HG03064 (cell line): ENCODE measurements around the gene MYL3.

Experiments used
- ATAC-seq: cut with Tn5 transposase; IDR thresholded peaks from one replicate; pipeline ENCODE4 v1.9.1; 2021; ENCODE audit warnings: low read depth; ENCODE audit not compliant: unreplicated experiment

The MYL3 gene

DNA sequence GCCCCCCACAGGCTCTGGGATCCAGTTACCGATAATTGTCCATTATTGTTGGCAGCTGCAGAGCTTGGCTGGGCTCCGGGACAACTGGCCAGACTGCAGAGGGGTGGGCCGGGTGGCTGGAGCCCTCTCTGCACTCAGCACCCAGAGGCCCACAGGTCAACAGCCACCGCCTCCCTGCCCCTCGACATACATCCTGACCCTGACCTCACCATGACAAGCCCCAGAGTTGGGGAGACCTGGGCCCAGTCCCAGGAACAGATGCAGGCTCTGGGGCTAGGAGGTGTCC is 36.7 kb upstream of the MYL3 start:
- no peak for ATAC-seq

DNA sequence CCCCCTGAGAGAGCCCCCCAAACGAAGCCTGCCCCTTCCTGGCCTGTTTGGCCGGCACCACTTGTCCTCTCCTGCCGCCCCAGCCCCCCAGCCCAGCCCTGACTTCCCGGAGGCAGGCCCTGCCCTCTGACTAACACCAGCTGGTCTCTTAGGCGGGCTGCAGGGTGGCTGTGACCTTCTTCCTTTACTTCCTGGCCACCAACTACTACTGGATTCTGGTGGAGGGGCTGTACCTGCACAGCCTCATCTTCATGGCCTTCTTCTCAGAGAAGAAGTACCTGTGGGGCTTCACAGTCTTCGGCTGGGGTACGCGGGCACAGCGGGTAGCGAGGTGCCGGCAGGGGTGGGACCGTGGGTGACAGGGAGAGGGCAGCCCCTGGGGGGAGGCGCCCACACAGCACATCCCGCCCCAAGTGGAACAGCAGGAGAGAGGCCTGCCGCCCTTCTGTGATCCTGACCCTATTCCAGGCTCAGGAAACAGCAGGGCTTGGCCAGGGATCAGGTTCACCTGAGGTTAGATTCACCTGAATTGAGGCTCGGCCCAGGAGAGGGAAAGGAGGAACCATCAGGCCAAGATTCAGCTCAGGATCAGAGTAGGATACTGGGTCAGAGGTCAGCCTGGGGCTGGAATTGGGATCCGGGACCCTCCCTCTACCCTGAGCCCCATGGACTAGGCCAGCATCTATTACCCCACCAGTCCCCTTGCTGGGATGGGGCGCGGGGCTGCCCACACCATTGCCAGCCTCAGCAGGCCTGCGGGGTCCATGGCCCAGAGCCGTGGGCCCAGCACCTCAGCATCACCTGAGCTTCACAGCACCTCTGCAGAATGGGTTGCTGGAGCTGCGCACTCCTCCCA is 36.1 kb upstream of the MYL3 start:
- ATAC-seq, result no peak

DNA sequence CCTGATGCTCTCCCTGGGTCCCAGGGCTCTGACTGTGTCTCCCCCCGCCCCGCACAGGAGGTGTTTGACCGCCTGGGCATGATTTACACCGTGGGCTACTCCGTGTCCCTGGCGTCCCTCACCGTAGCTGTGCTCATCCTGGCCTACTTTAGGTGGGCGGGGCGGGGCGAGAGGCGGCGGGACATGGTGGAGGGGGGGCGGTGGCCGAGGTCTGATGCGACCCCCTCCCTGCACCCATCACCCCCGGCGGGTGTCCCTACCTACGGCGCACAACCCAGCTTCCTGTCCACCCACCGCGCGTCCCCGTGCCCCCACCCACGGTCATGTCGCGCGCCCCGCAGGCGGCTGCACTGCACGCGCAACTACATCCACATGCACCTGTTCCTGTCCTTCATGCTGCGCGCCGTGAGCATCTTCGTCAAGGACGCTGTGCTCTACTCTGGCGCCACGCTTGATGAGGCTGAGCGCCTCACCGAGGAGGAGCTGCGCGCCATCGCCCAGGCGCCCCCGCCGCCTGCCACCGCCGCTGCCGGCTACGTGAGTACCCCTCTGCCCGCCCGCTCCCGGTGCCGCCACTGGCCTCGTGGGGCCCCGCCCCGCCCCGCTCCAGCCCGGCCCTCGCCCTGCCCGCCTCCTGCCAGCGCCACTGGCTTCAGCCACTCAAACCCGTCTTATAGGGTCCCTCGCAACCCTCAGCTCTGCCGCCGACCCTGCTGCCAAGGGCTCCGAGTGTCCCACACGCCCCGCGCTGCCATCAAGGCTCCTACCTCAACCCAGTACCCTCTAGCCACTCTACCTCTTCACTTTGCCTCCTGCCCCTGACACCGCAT is 35.3 kb upstream of the MYL3 start:
- ATAC-seq, result no peak

DNA sequence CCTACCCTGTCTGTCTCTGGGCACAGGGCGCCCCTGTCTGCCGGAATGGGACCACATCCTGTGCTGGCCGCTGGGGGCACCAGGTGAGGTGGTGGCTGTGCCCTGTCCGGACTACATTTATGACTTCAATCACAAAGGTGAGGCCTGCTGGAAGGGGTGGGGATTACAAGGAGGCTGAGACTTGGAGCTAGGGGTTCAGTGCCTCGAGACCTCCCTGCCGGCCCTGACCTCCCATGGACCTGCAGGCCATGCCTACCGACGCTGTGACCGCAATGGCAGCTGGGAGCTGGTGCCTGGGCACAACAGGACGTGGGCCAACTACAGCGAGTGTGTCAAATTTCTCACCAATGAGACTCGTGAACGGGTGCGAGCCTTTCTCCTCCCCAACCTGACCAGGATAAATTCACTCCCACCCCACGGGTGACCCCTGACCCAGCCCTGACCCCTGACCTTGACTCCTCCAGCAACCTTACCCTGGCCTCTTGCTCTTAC is 34.6 kb upstream of the MYL3 start:
- no peak for ATAC-seq

DNA sequence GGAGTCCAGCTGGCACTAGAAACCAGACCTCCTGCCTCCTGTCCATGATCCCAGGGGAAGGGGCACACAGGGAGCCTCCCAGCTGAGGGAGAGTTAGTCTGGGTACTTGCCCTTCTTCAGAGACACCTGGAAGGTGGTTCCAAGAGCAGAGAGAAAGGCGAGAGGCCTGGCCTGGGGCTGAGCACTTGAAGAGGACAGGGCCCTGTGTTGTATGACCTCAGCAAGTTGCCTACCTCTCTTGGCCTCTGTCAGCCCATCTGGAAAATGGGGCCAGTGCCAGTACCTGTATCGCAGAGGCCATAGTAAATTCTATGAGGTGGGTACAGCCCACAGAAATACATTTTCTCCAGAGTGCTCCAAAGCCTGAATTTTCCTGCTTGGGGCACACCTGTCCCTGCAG is 33.8 kb upstream of the MYL3 start:
- ATAC-seq, result no peak

DNA sequence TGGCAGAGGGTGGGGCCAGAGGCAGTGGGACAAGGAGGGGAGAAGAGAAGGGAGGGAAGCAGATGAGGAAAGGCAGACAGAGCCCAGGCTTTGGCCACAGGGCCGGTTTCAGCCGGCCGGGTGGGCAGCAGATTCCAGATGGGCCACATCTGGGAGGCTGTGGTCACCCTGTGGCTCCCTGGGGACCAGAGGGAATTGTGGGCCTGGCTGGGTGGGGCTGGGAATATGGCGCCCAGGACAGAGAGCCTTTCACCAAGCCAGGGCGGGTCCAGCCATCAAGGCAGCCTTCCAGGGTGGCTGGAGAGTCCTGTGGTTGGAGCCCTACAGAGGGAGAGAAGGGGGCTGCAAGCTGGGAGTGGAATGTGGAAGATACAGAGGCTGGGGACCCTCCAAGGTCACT is 33.1 kb upstream of the MYL3 start:
- ATAC-seq, result no peak

DNA sequence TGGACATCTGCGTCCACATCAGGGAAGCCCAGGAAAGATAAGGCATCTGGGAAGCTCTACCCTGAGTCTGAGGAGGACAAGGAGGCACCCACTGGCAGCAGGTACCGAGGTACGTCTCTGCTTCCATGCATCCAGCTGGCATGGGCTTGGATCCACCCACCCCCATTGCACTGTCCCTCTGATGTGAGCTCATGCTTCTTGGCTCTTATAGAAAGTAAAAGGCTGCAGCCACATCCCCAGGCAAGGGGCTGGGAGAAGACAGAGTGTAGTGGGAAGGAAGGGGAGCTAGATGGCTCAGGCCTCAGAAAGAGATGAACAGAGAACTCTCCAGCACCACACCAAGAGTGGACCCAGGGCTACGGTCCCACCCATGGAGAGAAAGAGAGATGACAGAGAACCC is 32.5 kb upstream of the MYL3 start:
- no peak for ATAC-seq

DNA sequence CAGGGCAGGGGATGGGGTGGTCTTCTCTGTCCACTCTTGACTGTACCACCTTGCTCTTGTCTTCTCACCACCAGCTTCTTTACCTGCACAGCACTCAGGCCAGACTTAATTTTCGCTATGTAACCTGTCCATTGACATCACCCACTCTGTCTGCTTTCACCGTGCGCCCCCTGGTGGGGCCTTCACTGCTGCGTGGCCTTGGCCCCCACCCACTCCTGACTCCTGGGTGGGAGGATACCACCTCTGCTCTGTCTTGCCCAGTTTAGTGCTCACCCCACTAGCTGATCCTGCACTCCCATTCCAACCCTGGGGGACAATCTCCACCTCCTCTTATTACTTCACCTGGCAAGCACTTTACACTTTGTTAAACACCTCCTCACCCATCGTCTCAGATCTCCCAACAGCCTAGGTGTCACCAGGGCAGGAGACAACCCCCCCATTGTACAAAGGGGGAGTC is 32.0 kb upstream of the MYL3 start:
- ATAC-seq, result no peak

DNA sequence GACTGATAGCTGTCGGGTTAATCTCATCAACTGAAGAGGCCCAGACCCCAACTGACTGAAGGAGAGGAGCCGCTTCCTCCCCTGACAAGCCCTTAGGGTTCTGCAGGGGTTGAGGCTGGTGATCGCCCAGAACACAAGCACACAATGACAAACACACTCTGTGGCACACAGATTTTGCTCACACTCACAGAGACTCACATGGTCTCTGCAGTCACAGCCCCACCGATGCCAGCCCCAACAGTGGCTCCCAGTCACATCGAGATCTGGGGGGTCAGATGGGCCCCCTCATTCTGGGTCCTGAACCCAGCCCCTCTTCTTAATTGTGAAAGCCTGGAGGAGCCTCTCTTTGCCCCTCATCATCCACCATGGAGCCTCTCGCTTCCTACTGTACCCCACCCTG is 31.0 kb upstream of the MYL3 start:
- no peak for ATAC-seq

DNA sequence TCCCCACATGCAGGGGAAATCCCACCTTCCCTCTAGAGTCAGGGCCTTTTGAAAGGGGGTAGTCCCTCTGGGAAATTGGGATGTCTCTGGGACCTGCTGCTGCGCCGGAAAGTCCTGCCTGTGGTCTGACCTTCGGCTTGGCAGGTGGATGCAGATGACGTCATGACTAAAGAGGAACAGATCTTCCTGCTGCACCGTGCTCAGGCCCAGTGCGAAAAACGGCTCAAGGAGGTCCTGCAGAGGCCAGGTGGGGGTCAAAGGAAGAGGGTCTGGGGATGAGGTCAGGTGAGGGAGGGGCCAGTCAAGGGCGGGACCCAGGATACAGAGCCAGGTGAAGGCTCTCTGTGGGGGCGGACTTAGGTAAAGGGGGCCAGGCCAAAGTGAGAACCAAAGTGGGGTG is 30.5 kb upstream of the MYL3 start:
- ATAC-seq, result no peak

DNA sequence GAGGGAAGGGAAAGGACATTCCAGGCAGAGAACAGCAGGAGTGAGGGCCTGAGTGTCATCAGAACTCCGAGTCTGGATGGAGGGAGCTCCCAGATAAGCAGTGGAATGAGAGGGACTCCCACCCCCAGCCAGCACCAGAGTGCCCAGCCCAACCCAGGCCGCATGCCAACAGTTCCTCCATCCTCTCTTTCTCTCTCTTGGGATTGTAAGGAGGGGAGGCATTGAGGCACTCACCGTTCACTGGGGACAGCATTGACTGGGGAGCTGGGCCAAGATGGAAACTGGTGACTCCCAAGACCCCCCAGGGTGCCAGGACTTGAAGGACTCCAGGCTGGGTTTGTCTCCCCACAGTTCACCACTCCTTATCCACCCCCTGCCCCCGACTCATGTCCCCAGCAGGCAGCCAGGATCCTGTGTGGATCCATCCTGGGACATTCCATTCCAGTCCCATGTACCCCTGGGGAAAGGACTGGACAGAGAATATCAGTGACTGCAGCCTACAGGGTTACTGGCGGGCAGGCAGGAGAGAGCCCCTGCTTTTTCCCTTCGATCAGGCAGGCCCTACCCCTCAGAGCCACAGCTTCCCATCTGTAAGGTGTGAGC is 30.0 kb upstream of the MYL3 start:
- no peak for ATAC-seq

DNA sequence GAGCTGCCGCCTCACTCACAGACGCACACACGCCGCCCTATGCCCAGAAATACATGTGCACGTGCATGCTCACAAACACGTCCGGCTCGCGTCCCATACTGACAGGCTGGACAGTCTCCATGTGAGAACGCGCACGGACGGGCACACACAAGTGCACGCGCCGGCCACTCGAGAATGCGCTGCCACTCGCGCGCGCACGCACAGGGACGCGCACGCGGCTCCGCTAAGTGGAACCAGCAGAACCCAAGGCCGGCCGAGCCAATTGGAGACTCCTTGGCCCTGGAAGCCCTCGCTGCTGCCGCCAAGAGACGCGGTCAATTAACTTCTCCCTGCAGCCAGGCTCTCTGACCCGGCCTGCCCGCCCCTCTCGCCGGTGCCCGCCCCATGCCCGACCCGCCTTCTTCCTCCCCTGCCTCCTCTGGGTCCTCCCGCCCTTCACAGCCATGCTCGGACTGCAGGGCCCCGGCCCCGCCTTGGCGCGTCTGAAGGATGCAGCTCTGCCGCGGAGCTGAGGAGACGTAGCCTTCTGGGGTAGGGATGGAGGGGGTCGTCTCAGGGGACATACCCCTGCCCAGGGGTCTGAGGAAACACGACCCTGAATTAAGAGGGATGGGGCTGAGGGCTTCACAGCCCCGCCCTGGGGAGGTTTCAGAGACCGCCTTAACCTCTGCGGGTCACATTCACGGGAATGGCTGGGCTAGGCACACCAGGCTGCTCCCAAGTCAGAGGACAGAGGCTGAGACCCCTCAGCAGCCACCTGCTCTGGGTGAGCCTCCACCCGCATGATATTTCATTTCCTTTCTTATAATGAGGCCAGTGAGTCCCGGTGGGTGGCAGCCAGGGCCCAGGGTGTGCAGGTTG is 29.3 kb upstream of the MYL3 start:
- ATAC-seq, result no peak

DNA sequence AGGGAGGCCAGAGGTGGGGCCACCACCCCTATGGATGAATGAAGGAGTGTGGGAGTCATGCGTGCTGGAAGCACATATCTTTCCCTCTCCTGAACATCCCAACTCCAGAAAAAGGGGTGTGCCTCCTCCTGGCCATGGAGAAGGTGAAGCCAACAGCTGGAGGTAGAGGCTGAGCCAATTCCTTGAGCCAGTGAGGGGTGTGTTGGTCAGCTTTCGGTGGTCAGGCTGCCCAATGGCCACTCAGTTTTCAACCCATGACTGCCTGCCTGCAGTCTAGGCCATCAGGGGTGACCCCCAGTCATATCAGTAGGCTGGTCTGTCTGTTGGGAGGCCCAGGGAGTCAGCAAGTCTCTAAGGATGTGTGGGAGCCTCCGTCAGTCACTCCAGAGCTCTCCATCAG is 27.9 kb upstream of the MYL3 start:
- no peak for ATAC-seq

DNA sequence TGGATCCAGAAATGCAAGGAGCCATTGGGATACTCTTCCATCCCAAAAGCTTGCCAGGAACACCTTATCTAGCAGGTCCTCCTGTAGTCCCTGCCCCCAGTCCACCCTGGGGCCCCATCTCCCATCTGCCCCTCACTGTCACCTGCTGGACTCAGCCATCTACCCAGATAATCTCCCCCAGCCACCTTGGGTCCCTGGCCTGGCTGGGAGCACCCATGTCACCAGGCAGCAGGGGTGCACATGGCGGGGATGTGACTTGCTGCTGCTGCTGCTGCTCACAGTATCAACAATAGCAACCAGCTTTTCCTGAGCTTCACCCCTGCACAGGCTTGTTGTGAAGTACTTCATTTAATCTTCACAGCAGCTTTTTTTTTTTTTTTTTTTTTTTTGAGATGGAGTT is 26.9 kb upstream of the MYL3 start:
- ATAC-seq, result no peak

DNA sequence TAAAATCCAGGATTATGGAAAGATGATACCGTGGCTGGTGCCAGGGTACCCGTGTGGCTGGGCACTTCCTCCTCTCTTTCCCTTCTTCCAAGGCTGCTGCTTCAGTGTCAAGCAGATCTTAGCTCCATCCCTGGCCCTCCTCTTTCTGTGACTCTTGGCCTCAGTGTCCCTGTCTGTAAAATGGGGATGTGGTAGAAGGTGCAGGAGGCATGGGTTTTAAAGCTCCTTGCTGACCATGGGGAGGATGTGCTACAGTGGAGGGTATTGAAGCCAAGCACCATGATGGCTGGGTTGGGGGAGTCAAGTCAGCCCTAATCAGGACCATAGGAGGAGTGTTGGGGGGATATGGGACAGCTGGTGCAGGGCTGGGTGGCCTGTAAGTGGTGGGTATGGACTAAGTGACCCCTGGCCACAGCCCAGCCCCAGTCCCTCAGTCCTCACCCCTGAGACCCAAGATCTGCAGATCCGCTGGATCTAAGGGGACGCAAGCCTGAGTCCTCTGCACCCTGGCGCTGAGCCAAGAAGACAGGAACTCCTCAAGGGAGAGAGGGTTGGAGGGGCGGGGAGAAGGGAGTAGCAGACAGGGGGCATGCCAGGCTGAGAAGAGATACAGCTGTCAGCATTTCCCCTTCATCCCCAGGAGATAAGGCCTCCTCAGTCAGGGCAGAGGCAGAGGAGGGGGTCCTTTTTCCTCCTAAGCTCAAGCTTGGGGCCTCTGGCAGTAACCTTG is 26.3 kb upstream of the MYL3 start:
- ATAC-seq, result no peak

DNA sequence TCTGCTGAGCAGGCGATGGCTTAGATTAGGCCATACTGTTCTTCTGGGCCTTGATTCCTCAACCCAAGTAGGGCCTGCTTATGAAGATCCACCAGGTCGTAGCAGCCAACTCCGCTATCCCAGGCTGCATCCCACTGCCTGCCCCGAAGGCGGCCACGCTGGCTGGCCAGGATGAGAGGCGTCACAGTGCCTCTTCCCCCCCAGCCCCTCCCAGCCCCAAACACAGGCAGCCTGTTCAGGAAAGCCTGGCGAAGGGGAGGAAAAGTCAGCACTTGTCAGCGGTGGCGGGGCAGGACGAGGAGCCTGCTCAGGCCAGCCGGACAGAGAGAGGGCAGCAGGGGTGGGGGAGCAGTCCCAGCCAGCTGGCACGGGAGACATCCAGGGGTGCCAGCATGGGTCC is 25.5 kb upstream of the MYL3 start:
- ATAC-seq, result no peak

DNA sequence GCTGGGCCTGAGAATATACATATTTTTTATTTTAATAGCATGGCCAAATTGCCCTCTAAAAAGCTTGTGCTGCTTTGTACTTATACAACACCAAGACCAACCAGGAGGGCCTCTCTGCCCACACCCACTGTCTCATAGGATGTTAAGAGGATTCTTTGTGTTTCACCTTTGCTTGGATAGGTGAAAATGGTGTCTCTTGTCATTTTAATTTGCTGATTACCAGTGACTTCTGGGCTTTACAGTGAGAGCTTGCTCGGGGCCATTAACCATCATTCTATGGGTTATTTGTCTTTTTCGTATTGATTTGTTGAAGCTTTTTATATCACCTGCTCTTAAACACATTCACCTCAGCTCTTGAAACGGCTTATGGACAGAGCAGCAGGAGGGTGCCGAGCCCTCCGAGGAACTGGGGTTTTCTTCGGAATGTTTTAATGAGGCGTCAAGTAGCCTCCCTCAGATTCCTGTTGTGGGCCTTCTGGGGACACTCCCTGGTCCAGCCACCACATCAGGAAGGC is 24.8 kb upstream of the MYL3 start:
- ATAC-seq, result no peak

DNA sequence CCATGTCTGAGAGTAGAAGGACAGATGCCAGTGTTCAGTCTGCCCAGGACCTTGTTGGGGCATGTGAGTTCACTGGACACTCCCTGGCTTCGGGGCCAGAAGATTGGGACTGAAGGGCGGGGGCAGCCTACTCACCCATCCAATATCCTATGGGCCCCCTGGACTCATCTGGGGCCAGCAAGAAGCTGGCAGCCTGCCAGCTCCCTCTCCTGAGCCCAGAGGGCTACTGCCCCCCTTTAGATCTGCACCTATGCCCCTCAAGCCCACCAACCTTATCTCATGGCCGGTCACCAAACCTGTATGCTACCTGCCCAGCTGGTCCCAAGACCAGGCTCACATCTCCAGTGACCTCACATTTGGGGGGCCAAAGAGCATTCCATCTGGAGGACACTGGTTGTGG is 22.4 kb upstream of the MYL3 start:
- no peak for ATAC-seq

DNA sequence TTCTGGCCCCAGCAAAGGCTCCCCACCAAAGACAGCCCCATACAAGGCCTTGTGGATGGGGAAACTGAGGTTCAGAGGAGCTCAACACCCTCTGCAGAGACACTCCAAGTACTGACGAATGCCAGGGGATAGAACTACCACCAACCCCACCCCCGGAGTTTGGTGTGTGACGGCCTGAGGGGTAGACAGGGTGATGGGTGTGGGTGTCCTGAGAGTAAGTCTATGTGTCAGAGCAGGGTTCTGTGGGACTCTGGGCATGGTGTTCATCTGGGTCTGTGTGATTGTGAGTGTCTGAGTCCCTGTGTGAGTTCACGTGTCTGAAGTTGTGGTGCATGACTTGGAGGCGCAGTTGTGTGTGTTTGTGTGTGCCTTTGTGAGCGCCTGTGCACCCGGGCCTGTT is 21.7 kb upstream of the MYL3 start:
- ATAC-seq, result no peak

DNA sequence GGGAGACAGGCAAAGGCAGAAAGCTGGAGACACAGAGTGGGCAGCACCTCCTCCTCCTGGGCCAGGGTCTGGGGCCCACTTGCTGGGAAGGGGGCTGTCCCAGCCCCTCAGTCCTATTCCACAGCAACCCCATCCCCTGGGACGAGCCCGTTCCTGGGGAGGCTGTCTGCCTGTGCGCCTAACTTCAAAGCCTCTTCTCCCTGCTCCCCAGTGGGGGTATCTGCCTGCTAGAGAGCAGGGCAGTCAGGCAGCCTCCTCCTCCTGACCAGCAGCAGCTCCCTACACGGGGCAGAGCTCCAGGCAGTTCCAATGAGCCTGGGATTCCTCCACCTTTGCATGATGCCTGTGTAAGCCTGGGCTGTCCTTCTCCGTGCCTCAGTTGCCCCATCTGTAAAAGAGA is 21.2 kb upstream of the MYL3 start:
- no peak for ATAC-seq
